Testis (tissue), 3 donors: ENCODE measurements around the gene MBP. TPM values are rescaled to one million over a fixed set of nuclear protein-coding genes. Genes with fewer than 3 reads are reported as not detected.
"Not testable (repeated sequence)": the region's sequence is repeated elsewhere in the genome, so short reads cannot be mapped to it uniquely, and the experiment has no call there.

Source experiments
- DNase-seq: peaks from one replicate; pipeline ENCODE4 v3.0.0-alpha.2; 2019
- H3K27ac ChIP-seq, 2 donors: fragments of 200-600 bp; sonication (generic); one replicate each; pipeline ENCODE4 v1.5.1; 2019
- H3K27me3 ChIP-seq: fragments of 200-600 bp; sonication (generic); one replicate; pipeline ENCODE4 v1.5.1; 2019
- H3K36me3 ChIP-seq: fragments of 200-600 bp; sonication (generic); one replicate; pipeline ENCODE4 v1.5.1; 2017; ENCODE audit warnings: low read depth; ENCODE audit errors: missing control alignments
- H3K4me1 ChIP-seq: fragments of 200-600 bp; sonication (generic); one replicate; pipeline ENCODE4 v1.5.1; 2019
- H3K4me3 ChIP-seq, 2 donors: fragments of 200-600 bp; sonication (generic); one replicate each; pipeline ENCODE4 v1.5.1; 2017 to 2019
- H3K9me3 ChIP-seq: fragments of 200-600 bp; sonication (generic); one replicate; pipeline ENCODE4 v1.5.1; 2017
- POLR2A ChIP-seq: fragments of 450-650 bp; IDR thresholded peaks from one replicate; pipeline ENCODE4 v1.6.1; 2017; ENCODE audit warnings: antibody characterized with exemption, mild to moderate bottlenecking, moderate library complexity
- WGBS, 2 donors: methylation state at CpG; one replicate each; pipeline ENCODE4 v1.1.5; 2018; 5-methylcytosine and 5-hydroxymethylcytosine counted together
- intact Hi-C: fragments of 100-400 bp; cut with DNase I; formaldehyde crosslinking; loops from one replicate; pipeline ENCODE4 v1.15.1; 2023; ENCODE audit warnings: low total_unique reads
- polyA plus RNA-seq: library from polyadenylated mRNA; stranded (reverse); fragments of 350-450 nt; fragmentation: Illumina TruSeq; extraction: RNeasy Lipid Tissue Mini Kit (QIAGEN cat#74804); gene quantifications from one replicate; pipeline ENCODE4 v1.2.3, GENCODE V29; 2014; ENCODE audit warnings: low read depth, low replicate concordance; ENCODE audit not compliant: insufficient read depth
- total RNA-seq, 2 donors: library from RNA; depleted of rRNA; stranded (reverse); fragments of >200 nt; gene quantifications; one replicate each; pipeline ENCODE4 v1.2.3, GENCODE V29; 2016
- TF ChIP-seq, protein P1 (sequence below), 3 experiments: fragments of 450-650 bp in 2 of 3; fragments of 200-600 bp in 1 of 3; sonication (generic) in 1 of 3; IDR thresholded peaks; one replicate each; pipeline ENCODE4 v1.5.1; 2016 to 2019; ENCODE audit warnings: antibody characterized with exemption in 3 of 3, mild to moderate bottlenecking in 2 of 3, moderate library complexity in 1 of 3

The MBP gene
- total and polyA plus RNA-seq, 3 donors from 2014 or later = 15.4 to 20.3 (median 16.7) TPM

DNA sequence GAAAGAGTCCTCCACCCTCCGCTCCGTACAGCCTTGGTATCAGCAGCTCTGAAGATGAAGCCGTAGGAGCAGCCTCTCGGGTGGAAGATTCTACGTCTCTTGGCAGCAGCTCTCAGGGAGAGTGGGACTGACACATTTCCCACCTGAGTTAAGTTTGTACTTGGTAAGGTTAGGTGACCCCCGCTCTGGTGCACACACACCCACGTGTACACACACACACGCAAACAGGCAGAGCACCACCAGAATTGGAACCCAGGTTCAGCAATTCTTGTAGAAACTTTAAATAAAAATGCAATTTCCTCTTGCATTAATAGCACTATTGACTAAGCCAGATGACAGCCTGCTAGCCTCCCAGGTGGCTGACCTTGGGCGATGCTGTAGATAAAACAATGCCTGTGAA, 111.5 kb downstream of the MBP start:
- intact Hi-C loops = no loop called here
- H3K4me3 ChIP-seq = no peak overlapping the region
- H3K4me1 ChIP-seq = no peaks in the 10 kb centered on the region
- DNase-seq = no peak
- H3K27me3 ChIP-seq = no peaks in the 10 kb centered on the region
- no peaks in the 10 kb centered on the region for H3K36me3 ChIP-seq
- TF ChIP-seq, protein P1, sequence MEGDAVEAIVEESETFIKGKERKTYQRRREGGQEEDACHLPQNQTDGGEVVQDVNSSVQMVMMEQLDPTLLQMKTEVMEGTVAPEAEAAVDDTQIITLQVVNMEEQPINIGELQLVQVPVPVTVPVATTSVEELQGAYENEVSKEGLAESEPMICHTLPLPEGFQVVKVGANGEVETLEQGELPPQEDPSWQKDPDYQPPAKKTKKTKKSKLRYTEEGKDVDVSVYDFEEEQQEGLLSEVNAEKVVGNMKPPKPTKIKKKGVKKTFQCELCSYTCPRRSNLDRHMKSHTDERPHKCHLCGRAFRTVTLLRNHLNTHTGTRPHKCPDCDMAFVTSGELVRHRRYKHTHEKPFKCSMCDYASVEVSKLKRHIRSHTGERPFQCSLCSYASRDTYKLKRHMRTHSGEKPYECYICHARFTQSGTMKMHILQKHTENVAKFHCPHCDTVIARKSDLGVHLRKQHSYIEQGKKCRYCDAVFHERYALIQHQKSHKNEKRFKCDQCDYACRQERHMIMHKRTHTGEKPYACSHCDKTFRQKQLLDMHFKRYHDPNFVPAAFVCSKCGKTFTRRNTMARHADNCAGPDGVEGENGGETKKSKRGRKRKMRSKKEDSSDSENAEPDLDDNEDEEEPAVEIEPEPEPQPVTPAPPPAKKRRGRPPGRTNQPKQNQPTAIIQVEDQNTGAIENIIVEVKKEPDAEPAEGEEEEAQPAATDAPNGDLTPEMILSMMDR (IDR thresholded peaks at IDR 0.05) = no peak
- TF ChIP-seq POLR2A = no peak
- WGBS, 2 donors = 87 to 91% methylated on average over 9 of the region's 9 CpGs
- no peak overlapping the region for H3K27ac ChIP-seq
- no peaks in the 10 kb centered on the region for H3K9me3 ChIP-seq

DNA sequence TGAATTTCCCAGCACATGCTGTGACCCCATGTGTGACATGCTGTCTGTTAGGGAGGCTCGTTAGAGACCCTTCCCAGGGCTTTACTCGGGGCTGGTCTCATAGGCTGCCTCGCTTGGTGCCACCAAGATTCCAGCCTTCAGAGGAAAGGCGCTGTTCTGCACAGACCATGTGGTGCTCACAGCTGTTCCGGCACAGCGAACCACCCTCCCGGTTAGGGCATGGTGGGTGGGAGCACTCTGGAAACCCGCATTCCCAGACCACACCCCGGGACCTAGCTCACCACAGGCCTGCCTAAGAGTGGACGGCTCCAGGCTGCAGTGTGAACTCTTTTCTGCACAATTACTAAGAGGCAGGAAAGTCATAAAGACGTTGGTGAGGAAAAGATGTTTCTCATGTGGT, 112.0 kb downstream of the MBP start:
- WGBS, 2 donors = 74 to 86% methylated on average over 4 to 11 of the region's 11 CpGs

GRCh38 chr18:77019641-77020040, 112.9 kb downstream of the MBP start:
- Histone ChIP-seq H3K27me3 (no peaks in the 10 kb centered on the region), H3K9me3 (no peaks in the 10 kb centered on the region), H3K27ac (no peak overlapping the region), H3K36me3 (no peaks in the 10 kb centered on the region), H3K4me1 (no peaks in the 10 kb centered on the region), H3K4me3 (no peak overlapping the region)
- intact Hi-C loops = no loop called here
- 91 to 96% methylated on average over 7 to 9 of the region's 9 CpGs for WGBS, 2 donors
- DNase-seq = no peak
- TF ChIP-seq, protein P1 (IDR thresholded peaks at IDR 0.05) = no peak
- TF ChIP-seq POLR2A = no peak

More for the DNA sequence above, 112.0 kb downstream of the MBP start:
- Histone ChIP-seq H3K36me3 (no peaks in the 10 kb centered on the region), H3K27ac (no peak overlapping the region), H3K9me3 (no peaks in the 10 kb centered on the region), H3K4me3 (no peak overlapping the region), H3K27me3 (no peaks in the 10 kb centered on the region), H3K4me1 (no peaks in the 10 kb centered on the region)
- TF ChIP-seq POLR2A = no peak
- TF ChIP-seq, protein P1 (IDR thresholded peaks at IDR 0.05) = no peak
- intact Hi-C loops = no loop called here
- no peak for DNase-seq

DNA sequence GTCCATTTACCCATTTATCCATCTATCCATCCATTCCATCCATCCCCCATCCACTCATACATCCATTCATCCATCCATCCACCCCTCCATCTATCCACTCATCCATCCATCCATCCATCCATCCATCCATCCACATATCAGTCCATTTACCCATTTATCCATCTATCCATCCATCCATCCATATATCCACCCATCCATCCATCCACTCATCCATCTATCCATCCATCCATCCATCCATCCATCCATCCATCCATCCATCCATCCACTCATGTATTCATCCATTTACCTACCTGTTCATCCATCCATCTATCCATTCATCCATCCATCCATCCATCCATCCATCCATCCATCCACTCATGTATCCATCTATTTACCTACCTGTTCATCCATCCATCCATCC, 113.9 kb downstream of the MBP start:
- intact Hi-C loops, DNase-seq, H3K27ac ChIP-seq, H3K9me3 ChIP-seq, H3K27me3 ChIP-seq, H3K4me1 ChIP-seq, H3K4me3 ChIP-seq, H3K36me3 ChIP-seq: not testable (repeated sequence)

DNA sequence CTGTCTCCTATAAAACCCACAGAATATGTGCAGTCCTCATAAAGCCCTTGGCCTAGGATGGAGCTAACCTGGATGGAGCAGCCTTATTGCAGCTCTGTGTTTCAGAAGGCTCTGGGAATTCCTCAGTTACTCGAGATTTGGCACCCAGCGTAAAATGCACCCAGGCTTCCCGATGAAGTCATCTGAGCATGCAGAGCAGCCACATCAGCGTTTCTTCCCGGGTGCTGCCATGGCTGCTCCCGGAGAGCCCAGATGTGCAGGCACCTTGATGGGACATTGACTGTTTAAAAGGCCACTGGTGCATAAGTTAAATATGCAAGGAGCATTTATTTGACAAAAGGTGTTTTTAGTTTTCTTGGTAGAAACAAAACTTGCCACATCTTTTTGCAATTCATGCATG, 115.2 kb downstream of the MBP start:
- WGBS, 2 donors = 77 to 79% methylated on average over 6 of the region's 6 CpGs
- H3K27me3 ChIP-seq = no peaks in the 10 kb centered on the region
- peaks cover 4% of the 10 kb centered on the region for H3K4me1 ChIP-seq
- no peak overlapping the region for H3K4me3 ChIP-seq
- no peak overlapping the region for H3K27ac ChIP-seq
- TF ChIP-seq, protein P1 (IDR thresholded peaks at IDR 0.05) = no peak
- no peak for TF ChIP-seq POLR2A
- no peak for DNase-seq
- no peaks in the 10 kb centered on the region for H3K9me3 ChIP-seq
- intact Hi-C loops = no loop called here
- H3K36me3 ChIP-seq = no peaks in the 10 kb centered on the region
